ENCODE data around the gene ASPA.
A peak's percentile ranks its signal among the peaks of the same experiment; 100 is the strongest.

ASPA gene

GRCh38 chr17:3535253-3535995 lies 59.6 kb downstream of the ASPA start (continued):
- TF ChIP-seq, protein P1, sequence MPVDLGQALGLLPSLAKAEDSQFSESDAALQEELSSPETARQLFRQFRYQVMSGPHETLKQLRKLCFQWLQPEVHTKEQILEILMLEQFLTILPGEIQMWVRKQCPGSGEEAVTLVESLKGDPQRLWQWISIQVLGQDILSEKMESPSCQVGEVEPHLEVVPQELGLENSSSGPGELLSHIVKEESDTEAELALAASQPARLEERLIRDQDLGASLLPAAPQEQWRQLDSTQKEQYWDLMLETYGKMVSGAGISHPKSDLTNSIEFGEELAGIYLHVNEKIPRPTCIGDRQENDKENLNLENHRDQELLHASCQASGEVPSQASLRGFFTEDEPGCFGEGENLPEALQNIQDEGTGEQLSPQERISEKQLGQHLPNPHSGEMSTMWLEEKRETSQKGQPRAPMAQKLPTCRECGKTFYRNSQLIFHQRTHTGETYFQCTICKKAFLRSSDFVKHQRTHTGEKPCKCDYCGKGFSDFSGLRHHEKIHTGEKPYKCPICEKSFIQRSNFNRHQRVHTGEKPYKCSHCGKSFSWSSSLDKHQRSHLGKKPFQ (tag by site-specific recombination; IDR thresholded peaks at IDR 0.05) = no peak
- no peak for TF ChIP-seq YY2 (tag by site-specific recombination; IDR thresholded peaks at IDR 0.05)
- TF ChIP-seq ZNF785 (tag by site-specific recombination; IDR thresholded peaks at IDR 0.05) = 0 out of 2 replicates have a peak, but pooled peaks have one; percentile 56
- TF ChIP-seq ZNF341 (tag by site-specific recombination; IDR thresholded peaks at IDR 0.05; ENCODE audit: low read depth) = peak; percentile 19; the same call in 1 of the 2 replicates
- TF ChIP-seq ZNF311 (tag by site-specific recombination; IDR thresholded peaks at IDR 0.05; ENCODE audit: borderline replicate concordance) = no peak
- no peak for TF ChIP-seq ZNF626 (tag by site-specific recombination; IDR thresholded peaks at IDR 0.05)
- no peak for TF ChIP-seq ZNF404 (tag by site-specific recombination; IDR thresholded peaks at IDR 0.05)
- TF ChIP-seq SCRT2 (tag by site-specific recombination; IDR thresholded peaks at IDR 0.05) = no peak
- peak; percentile 70 for TF ChIP-seq WT1 (tag by site-specific recombination; IDR thresholded peaks at IDR 0.05)
- TF ChIP-seq ZNF623 (tag by site-specific recombination; IDR thresholded peaks at IDR 0.05) = no peak
- TF ChIP-seq EGR2 (tag by site-specific recombination; IDR thresholded peaks at IDR 0.05; ENCODE audit: low read depth) = peak; percentile 54
- TF ChIP-seq, protein P2, sequence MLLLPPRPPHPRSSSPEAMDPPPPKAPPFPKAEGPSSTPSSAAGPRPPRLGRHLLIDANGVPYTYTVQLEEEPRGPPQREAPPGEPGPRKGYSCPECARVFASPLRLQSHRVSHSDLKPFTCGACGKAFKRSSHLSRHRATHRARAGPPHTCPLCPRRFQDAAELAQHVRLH (tag by site-specific recombination; IDR thresholded peaks at IDR 0.05) = no peak
- TF ChIP-seq, protein P3, sequence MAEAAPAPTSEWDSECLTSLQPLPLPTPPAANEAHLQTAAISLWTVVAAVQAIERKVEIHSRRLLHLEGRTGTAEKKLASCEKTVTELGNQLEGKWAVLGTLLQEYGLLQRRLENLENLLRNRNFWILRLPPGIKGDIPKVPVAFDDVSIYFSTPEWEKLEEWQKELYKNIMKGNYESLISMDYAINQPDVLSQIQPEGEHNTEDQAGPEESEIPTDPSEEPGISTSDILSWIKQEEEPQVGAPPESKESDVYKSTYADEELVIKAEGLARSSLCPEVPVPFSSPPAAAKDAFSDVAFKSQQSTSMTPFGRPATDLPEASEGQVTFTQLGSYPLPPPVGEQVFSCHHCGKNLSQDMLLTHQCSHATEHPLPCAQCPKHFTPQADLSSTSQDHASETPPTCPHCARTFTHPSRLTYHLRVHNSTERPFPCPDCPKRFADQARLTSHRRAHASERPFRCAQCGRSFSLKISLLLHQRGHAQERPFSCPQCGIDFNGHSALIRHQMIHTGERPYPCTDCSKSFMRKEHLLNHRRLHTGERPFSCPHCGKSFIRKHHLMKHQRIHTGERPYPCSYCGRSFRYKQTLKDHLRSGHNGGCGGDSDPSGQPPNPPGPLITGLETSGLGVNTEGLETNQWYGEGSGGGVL (tag by site-specific recombination; IDR thresholded peaks at IDR 0.05) = peak; percentile 93
- TF ChIP-seq ZNF174 (tag by site-specific recombination; IDR thresholded peaks at IDR 0.05) = no peak
- TF ChIP-seq ZNF350 (tag by site-specific recombination; IDR thresholded peaks at IDR 0.05) = no peak
- TF ChIP-seq ZNF610 (tag by site-specific recombination; IDR thresholded peaks at IDR 0.05; ENCODE audit: borderline replicate concordance) = 0 out of 2 replicates have a peak, but pooled peaks have one; percentile 20

DNA sequence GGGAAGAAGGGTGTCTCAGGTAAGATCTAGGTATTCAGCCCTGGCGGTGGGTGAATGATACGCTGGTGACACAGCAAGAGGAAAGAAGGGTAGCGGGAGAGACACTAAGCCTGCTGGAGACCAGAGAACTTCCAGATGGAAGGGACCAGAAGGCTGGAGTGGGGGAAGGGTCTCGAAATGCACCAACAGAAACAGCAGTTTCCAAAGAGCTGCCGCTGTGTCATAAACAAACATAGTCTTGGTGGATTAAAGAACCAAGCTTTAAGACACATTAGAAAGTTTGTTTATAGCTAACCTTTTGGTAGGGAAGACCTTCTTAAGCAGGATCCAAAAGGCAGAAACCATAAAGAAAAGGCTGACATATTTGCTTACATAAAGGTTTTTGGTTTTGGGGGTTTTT lies 60.9 kb downstream of the ASPA start:
- no peak overlapping the region for H3K4me3 ChIP-seq (ENCODE audit: low read depth, low read length)
- CTCF ChIA-PET = interaction anchor here (0.7 to 0.8 kb wide), 3 partner anchors 12 to 487 kb away, joined by 3 read pairs; no protein-coding TSS in a partner anchor
- TF ChIP-seq ZBTB20 (tag by site-specific recombination; IDR thresholded peaks at IDR 0.05) (no peak), ZNF560 (tag by site-specific recombination; IDR thresholded peaks at IDR 0.05; ENCODE audit: borderline replicate concordance) (no peak), ZNF37A (tag by site-specific recombination; IDR thresholded peaks at IDR 0.05) (no peak), SP3 (tag by site-specific recombination; IDR thresholded peaks at IDR 0.05) (no peak), ZNF747 (tag by site-specific recombination; IDR thresholded peaks at IDR 0.05) (no peak), ZNF521 (tag by site-specific recombination; IDR thresholded peaks at IDR 0.05) (no peak), ZNF558 (tag by site-specific recombination; IDR thresholded peaks at IDR 0.05) (no peak), ZNF416 (tag by site-specific recombination; IDR thresholded peaks at IDR 0.05) (no peak), ZXDB (tag by site-specific recombination; IDR thresholded peaks at IDR 0.05) (no peak), SALL2 (tag by site-specific recombination; IDR thresholded peaks at IDR 0.05; ENCODE audit: borderline replicate concordance) (no peak), ZNF792 (tag by site-specific recombination; IDR thresholded peaks at IDR 0.05) (no peak), HIC1 (tag by site-specific recombination; IDR thresholded peaks at IDR 0.05) (no peak), ZNF362 (tag by site-specific recombination; IDR thresholded peaks at IDR 0.05) (no peak)
- TF ChIP-seq, protein P1 (tag by site-specific recombination; IDR thresholded peaks at IDR 0.05) = no peak

More for the DNA sequence above, 60.9 kb downstream of the ASPA start:
- Histone ChIP-seq H3K4me1 (ENCODE audit: control insufficient read depth, insufficient read depth, low read length) (no peaks in the 10 kb centered on the region), H3K36me3 (ENCODE audit: control insufficient read depth in 2 of 2, insufficient read depth in 1 of 2, low read length in 2 of 2) (no peaks in the 10 kb centered on the region), H3K9me3 (ENCODE audit: control insufficient read depth, insufficient read depth, low read depth, low read length) (no peaks in the 10 kb centered on the region), H3K27ac (ENCODE audit: extremely low read depth, low read depth, low read length) (no peak overlapping the region)
- POLR2A ChIA-PET = no interaction called here
